AG08396 (cell line): Measurements from ENCODE around the gene CADPS.

Experiments used
- DNase-seq: peaks from one replicate; pipeline ENCODE4 v3.0.0; 2012; ENCODE audit warnings: low spot score, mixed read lengths

The CADPS gene

GRCh38 chr3:62686503-62687294 lies 188.5 kb downstream of the CADPS start:
- peak; percentile 7 for DNase-seq

GRCh38 chr3:62682826-62683225 lies 192.4 kb downstream of the CADPS start:
- DNase-seq = no peak

GRCh38 chr3:62679988-62680387 lies 195.2 kb downstream of the CADPS start:
- DNase-seq = no peak

GRCh38 chr3:62678841-62679240 lies 196.4 kb downstream of the CADPS start:
- DNase-seq = no peak

- no peak for DNase-seq
These were observed 197.3 kb downstream of the CADPS start for GRCh38 chr3:62677926-62678325.

GRCh38 chr3:62676689-62677271 lies 198.4 kb downstream of the CADPS start:
- DNase-seq = no peak

GRCh38 chr3:62675492-62675891 lies 199.7 kb downstream of the CADPS start:
- no peak for DNase-seq

- no peak for DNase-seq
These were observed 202.3 kb downstream of the CADPS start for GRCh38 chr3:62672988-62673313.

GRCh38 chr3:62672270-62672987 lies 202.8 kb downstream of the CADPS start:
- no peak for DNase-seq

GRCh38 chr3:62670351-62670750 lies 204.9 kb downstream of the CADPS start:
- DNase-seq = peak; percentile 4

GRCh38 chr3:62669161-62669560 lies 206.1 kb downstream of the CADPS start:
- no peak for DNase-seq

- no peak for DNase-seq
These were observed 207.5 kb downstream of the CADPS start for GRCh38 chr3:62667714-62668113.

GRCh38 chr3:62665627-62666437 lies 209.4 kb downstream of the CADPS start:
- DNase-seq = peak; percentile 18

GRCh38 chr3:62662677-62663076 lies 212.5 kb downstream of the CADPS start:
- no peak for DNase-seq

GRCh38 chr3:62659660-62660059 lies 215.6 kb downstream of the CADPS start:
- DNase-seq = no peak

- DNase-seq = no peak
These were observed 219.5 kb downstream of the CADPS start for GRCh38 chr3:62655691-62656063.

GRCh38 chr3:62655056-62655690 lies 220.0 kb downstream of the CADPS start:
- no peak for DNase-seq

GRCh38 chr3:62653796-62654195 lies 221.4 kb downstream of the CADPS start:
- DNase-seq = no peak

- no peak for DNase-seq
These were observed 227.5 kb downstream of the CADPS start for GRCh38 chr3:62647711-62648110.

- DNase-seq = no peak
These were observed 230.7 kb downstream of the CADPS start for GRCh38 chr3:62644493-62644892.

GRCh38 chr3:62638316-62638715 lies 236.9 kb downstream of the CADPS start:
- no peak for DNase-seq

- DNase-seq = no peak
These were observed 238.9 kb downstream of the CADPS start for GRCh38 chr3:62636235-62636826.
